ENCODE data around the gene PAGR1. TPM values are rescaled to one million over a fixed set of nuclear protein-coding genes. Genes with fewer than 3 reads are reported as not detected.

Gene PAGR1
- total and polyA plus RNA-seq, 2 of the 13 experiments (the other 11 are each of a cell fraction or from before 2014, with no cell fraction given) = 9.8 to 66.4 TPM

DNA sequence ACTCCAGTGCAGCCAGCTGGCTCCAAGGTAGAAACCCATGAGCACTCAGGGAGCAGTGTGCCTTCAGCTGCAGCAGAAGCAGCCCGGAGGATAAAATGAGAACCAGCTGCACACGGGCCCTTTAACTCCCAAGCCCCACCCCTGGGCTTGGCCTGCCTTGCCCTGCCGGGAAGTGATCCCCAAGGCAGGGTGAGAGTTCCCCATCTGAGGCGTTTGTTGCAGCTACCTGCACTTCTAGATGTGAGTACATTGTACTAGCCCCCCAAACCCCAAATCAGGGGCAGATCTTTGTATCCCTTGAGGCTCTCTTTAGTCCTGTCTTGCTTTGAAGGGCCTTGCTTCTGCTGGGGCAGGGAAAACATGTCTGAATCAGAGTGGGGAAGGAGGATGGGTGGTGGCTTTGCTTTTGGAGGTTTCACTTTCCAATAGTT is 4.3 kb downstream of the PAGR1 start, which contains the start of gene MVP (continued):
- TF ChIP-seq, protein P1, sequence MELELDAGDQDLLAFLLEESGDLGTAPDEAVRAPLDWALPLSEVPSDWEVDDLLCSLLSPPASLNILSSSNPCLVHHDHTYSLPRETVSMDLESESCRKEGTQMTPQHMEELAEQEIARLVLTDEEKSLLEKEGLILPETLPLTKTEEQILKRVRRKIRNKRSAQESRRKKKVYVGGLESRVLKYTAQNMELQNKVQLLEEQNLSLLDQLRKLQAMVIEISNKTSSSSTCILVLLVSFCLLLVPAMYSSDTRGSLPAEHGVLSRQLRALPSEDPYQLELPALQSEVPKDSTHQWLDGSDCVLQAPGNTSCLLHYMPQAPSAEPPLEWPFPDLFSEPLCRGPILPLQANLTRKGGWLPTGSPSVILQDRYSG (CRISPR knock-in tag; IDR thresholded peaks at IDR 0.05) = no peak
- TF ChIP-seq SP140L (CRISPR knock-in tag; IDR thresholded peaks at IDR 0.05; ENCODE audit: borderline replicate concordance) = no peak
- TF ChIP-seq XRCC5 (optimal IDR thresholded peaks at IDR 0.05; ENCODE audit: low read length) = peak; percentile 45
- TF ChIP-seq SOX6 (IDR thresholded peaks at IDR 0.05) = no peak
- TF ChIP-seq SOX6 (CRISPR knock-in tag; IDR thresholded peaks at IDR 0.05) = 0 out of 2 replicates have a peak, but pooled peaks have one; percentile 14
- no peak for TF ChIP-seq PHF20 (CRISPR knock-in tag; IDR thresholded peaks at IDR 0.05)
- TF ChIP-seq HIVEP1 (CRISPR knock-in tag; IDR thresholded peaks at IDR 0.05) = peak; percentile 51; the same call in 1 of the 2 replicates
- TF ChIP-seq RXRB (CRISPR knock-in tag; IDR thresholded peaks at IDR 0.05; ENCODE audit: borderline replicate concordance) = peak; percentile 10; the same call in 1 of the 2 replicates
- TF ChIP-seq KLF12 (CRISPR knock-in tag; IDR thresholded peaks at IDR 0.05; ENCODE audit: borderline replicate concordance) = peak; percentile 25; the same call in 1 of the 2 replicates
- TF ChIP-seq PHF21A (CRISPR knock-in tag; IDR thresholded peaks at IDR 0.05) = no peak
- no peak for TF ChIP-seq IRX3 (CRISPR knock-in tag; IDR thresholded peaks at IDR 0.05; ENCODE audit: borderline replicate concordance, low read depth)
- TF ChIP-seq ZGPAT (CRISPR knock-in tag; IDR thresholded peaks at IDR 0.05) = peak; percentile 53; the same call in 1 of the 2 replicates
- TF ChIP-seq TARDBP (CRISPR knock-in tag; IDR thresholded peaks at IDR 0.05) = 0 out of 2 replicates have a peak, but pooled peaks have one; percentile 23
- TF ChIP-seq RBFOX2 (IDR thresholded peaks at IDR 0.05; ENCODE audit: low read depth, low read length) = peak; percentile 30; the same call in 1 of the 2 replicates
- 0 out of 2 replicates have a peak, but pooled peaks have one; percentile 24 for TF ChIP-seq NKX3-1 (CRISPR knock-in tag; IDR thresholded peaks at IDR 0.05)
- TF ChIP-seq, protein P2, sequence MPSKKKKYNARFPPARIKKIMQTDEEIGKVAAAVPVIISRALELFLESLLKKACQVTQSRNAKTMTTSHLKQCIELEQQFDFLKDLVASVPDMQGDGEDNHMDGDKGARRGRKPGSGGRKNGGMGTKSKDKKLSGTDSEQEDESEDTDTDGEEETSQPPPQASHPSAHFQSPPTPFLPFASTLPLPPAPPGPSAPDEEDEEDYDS (CRISPR knock-in tag; IDR thresholded peaks at IDR 0.05) = peak; percentile 65
- no peak for TF ChIP-seq NONO (IDR thresholded peaks at IDR 0.05)
- TF ChIP-seq NONO (CRISPR knock-in tag; conservative IDR thresholded peaks at IDR 0.05) = 0 out of 2 replicates have a peak, but pooled peaks have one; percentile 21
- TF ChIP-seq TFAP4 (IDR thresholded peaks at IDR 0.05; ENCODE audit: borderline replicate concordance, low read depth) = peak; percentile 39; the same call in 1 of the 2 replicates
- TF ChIP-seq MED1 (CRISPR knock-in tag; IDR thresholded peaks at IDR 0.05) = peak; percentile 32; the same call in 1 of the 2 replicates
- TF ChIP-seq SRSF4 (IDR thresholded peaks at IDR 0.05; ENCODE audit: low read depth, low read length, poor library complexity, severe bottlenecking) = no peak
- no peak for TF ChIP-seq ZNF670 (CRISPR knock-in tag; IDR thresholded peaks at IDR 0.05; ENCODE audit: borderline replicate concordance)
- TF ChIP-seq TP53 (CRISPR knock-in tag; conservative IDR thresholded peaks at IDR 0.05) = peak; percentile 62; the same call in 1 of the 2 replicates
- peak; percentile 99 for TF ChIP-seq ZNF367 (CRISPR knock-in tag; IDR thresholded peaks at IDR 0.05; ENCODE audit: borderline replicate concordance)
- TF ChIP-seq, protein P3, sequence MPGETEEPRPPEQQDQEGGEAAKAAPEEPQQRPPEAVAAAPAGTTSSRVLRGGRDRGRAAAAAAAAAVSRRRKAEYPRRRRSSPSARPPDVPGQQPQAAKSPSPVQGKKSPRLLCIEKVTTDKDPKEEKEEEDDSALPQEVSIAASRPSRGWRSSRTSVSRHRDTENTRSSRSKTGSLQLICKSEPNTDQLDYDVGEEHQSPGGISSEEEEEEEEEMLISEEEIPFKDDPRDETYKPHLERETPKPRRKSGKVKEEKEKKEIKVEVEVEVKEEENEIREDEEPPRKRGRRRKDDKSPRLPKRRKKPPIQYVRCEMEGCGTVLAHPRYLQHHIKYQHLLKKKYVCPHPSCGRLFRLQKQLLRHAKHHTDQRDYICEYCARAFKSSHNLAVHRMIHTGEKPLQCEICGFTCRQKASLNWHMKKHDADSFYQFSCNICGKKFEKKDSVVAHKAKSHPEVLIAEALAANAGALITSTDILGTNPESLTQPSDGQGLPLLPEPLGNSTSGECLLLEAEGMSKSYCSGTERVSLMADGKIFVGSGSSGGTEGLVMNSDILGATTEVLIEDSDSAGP (CRISPR knock-in tag; IDR thresholded peaks at IDR 0.05; ENCODE audit: borderline replicate concordance) = peak; percentile 99
- TF ChIP-seq SAP130 (CRISPR knock-in tag; IDR thresholded peaks at IDR 0.05; ENCODE audit: low read depth) = peak; percentile 63

All from HepG2 (cell line).